T-helper 2 cell treated with Interferon-gamma antibody and Interleukin-4, amounts not matched to agents 100 ng/mL and 5 ng/mL, for 36 hours (primary cell): ENCODE data around the gene IFT88. TPM values are rescaled to one million over a fixed set of nuclear protein-coding genes. Genes with fewer than 3 reads are reported as not detected.

Experiments
- total RNA-seq: library from RNA; stranded (reverse); gene quantifications from 2 replicates; pipeline ENCODE4 v1.2.3, GENCODE V29; 2022

Gene IFT88
- total RNA-seq, 1 donor from 2014 or later: 4.8 TPM

Other genes with a start within 250 kb of the IFT88 start
- gene CRYL1, start 41.3 kb upstream of the IFT88 start, total RNA-seq: 10.9 and 11.8 TPM in 2 replicates
- 0.09 and 0.18 TPM in 2 replicates for gene IL17D, start 136.5 kb downstream of the IFT88 start, total RNA-seq
- gene EEF1AKMT1, start 206.8 kb downstream of the IFT88 start, total RNA-seq: 8.1 and 9.9 TPM in 2 replicates